ENCODE measurements around the gene RPS4Y1.
"Not testable (repeated sequence)": the region's sequence is repeated elsewhere in the genome, so short reads cannot be mapped to it uniquely, and the experiment has no call there.

Gene RPS4Y1

DNA sequence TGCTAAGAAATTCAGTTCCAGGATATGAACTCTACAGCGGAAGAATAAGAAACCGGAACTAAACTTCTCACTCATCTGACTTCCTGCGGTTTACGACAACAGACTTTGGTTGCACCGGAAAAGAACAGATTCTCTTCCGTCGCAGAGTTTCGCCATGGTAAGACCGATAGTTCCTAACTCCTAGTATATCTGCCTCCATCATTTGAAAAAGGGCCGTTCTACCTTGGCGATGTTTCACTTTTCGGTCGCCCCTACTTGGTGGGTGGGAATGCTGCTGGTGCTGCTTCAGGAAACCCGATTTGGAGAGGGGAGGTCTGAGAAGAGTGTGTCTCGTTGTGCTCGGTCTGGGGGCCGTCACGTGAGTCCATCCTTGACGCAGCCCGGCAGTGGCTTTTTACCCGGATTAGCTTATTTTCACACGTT, at the start of gene RPS4Y1:
RPS4Y1 (plus strand) TSS at position 132 of the 423 bp plus-strand sequence; CDS start at position 155, 23 bp downstream.
- peak; percentile 59 for DNase-seq (ENCODE audit: low read depth)

GRCh38 chrY:2796977-2797523, 44.4 kb upstream of the RPS4Y1 start:
- DNase-seq (ENCODE audit: low read depth): no peak

- no peak for DNase-seq (ENCODE audit: low read depth)
These were observed 43.4 kb upstream of the RPS4Y1 start for GRCh38 chrY:2797991-2798390.

DNA sequence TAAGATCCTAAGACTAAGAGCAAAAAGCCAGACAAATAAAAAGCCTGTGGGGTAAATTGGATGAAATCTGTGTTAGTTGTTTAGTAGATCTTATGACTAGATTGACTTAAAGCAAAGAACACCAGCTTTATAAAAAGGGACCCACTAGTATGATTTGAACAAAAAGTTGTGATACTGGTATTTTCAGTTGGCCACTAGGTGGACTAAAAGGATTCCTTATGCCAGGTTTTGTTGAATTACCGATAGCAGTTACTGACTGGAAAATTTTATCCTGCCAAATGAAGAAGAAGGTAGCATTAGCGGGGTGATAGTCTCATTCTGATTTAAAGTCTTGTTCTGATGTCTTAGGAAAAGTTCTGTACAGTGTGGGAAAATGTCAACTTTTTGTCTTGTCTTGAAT, 41.2 kb upstream of the RPS4Y1 start:
- DNase-seq (ENCODE audit: low read depth): peak; percentile 7

DNA sequence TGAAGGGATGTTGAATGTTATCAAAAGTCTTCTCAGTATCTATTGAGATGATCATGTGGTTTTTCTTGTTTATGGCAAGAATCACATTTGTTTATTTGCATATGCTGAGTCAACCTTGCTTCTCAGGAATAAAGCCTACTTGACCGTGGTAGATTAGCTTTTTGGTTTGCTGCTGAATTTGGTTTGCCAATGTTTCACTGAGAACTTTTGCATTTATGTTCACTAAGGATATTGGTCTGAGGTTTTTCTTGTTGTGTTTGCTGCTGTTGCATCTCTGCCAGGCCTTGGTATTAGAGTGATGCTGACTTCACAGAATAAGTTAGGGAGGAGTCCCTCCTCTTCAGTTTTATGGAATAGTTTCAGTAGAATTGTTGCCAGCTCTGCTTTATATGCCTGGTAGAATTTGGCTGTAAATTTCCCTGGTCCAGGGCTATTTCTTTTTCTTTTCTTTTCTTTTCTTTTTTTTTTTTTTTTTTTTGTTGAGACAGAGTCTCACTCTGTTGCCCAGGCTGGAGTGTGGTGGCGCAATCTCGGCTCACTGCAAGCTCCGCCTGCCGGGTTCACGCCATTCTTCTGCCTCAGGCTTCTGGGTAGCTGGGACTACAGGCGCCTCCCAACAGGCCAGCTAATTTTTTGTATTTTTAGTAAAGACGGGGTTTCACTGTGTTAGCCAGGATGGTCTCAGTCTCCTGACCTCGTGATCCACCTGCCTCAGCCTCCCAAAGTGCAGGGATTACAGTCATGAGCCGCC, 24.1 kb upstream of the RPS4Y1 start:
- not testable (repeated sequence) for DNase-seq (ENCODE audit: low read depth)

GRCh38 chrY:2824471-2824870, 16.9 kb upstream of the RPS4Y1 start:
- no peak for DNase-seq (ENCODE audit: low read depth)

GRCh38 chrY:2828497-2828896, 12.9 kb upstream of the RPS4Y1 start:
- DNase-seq (ENCODE audit: low read depth): no peak

DNA sequence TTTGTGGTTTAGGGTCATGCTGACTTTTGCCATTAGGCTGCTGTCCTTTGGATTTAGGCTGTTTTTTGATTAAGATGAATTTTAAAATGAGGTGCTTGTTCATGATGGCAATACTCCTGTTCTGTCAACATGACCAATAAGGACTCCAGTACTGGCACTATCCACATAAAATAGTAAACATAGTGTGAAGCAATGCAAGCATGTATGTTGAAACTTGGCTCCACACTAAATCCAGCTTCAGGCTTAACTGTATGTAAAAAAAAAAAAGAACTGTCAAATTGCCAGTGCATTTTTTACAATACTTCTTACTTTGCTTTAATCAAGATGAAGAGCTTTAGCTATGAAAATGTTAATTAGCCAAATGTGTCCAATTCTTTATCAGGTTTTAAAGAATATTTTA, 6.2 kb upstream of the RPS4Y1 start:
- no peak for DNase-seq (ENCODE audit: low read depth)

- DNase-seq (ENCODE audit: low read depth): no peak
These were observed 4.3 kb upstream of the RPS4Y1 start for GRCh38 chrY:2837078-2837477.

DNA sequence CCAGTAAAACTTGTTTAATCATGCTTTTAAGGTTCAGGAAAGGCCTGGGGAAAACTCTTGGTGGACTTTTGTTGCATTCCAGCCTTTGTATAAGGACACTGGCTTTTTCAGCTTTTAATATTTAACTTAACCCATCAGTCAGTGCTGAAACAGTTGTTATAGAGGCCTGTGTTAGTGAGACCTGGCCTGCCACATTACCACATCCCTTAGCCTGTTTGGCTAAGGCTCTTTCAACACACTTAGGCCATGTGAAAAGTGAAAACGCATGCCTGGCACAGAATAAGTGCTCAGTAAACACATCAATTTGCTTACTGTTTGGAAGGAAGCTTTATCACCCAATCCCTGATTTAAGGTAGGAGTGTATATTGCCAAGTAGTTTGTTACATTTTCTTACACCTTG, 3.5 kb upstream of the RPS4Y1 start:
- no peak for DNase-seq (ENCODE audit: low read depth)

GRCh38 chrY:2846791-2847190, 5.4 kb downstream of the RPS4Y1 start:
- DNase-seq (ENCODE audit: low read depth): no peak

GRCh38 chrY:2848384-2848783, 7.0 kb downstream of the RPS4Y1 start:
- DNase-seq (ENCODE audit: low read depth): no peak

DNA sequence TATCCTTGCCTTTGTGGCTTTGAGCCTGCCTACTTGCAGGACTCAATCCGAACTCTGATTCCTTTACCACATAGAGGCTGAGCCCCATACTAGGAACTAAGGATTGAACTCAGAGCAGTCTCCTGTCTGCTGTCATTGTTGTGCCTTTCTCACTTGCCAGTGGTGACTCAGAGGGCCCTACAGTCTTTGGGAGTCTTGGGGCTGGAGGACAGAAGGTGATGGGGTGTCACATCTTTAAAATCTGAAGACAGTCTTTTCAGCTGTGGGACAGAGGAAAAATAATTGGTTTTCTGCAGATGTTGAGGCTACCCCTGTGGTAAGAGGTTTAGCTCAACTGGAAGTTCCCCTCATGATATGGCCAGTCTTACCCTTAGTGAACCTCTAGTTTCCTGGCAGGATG, 8.0 kb downstream of the RPS4Y1 start:
- DNase-seq (ENCODE audit: low read depth): no peak

GRCh38 chrY:2854145-2854774, 12.9 kb downstream of the RPS4Y1 start:
- DNase-seq (ENCODE audit: low read depth): no peak

DNA sequence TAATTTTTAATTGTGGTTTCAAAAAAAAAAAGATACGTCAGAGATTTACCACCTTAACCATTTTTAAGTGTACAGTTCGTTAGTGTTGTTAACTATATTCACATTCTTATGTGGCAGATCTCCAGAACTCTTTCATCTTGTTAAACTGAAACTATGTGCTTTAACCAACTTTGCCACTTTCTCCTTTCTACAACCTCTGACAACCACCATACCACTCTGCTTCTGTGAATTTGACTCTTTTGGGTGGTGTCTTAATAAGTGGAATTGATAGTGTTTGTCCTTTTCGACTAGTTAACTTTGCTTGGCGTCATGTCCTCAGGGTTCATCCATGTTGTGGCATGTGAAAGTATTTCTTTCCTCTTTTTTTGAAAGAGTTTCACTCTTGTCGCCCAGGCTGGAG, 15.7 kb downstream of the RPS4Y1 start:
- DNase-seq (ENCODE audit: low read depth): no peak

- no peak for DNase-seq (ENCODE audit: low read depth)
These were observed 16.3 kb downstream of the RPS4Y1 start for GRCh38 chrY:2857686-2858085.

DNA sequence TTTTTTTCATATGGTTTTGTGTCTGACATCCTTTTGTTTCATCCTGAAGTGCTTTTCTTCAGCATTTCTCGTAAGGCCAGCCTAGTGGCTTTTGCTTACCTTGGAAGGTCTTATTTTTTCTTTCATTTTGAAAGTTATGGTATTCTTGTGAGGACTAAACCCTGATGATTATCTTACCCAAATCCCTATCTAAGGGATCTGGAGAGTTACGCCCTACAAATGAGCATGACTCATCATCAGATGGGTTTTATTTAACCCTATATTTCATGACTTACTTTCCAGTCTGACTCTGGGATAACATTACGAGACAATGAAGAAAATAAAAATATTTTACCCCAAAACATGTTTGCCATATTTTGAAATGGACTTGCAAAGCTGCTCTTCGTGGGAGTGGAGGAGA, 18.4 kb downstream of the RPS4Y1 start:
- DNase-seq (ENCODE audit: low read depth): no peak

- DNase-seq (ENCODE audit: low read depth): no peak
These were observed 19.1 kb downstream of the RPS4Y1 start for GRCh38 chrY:2860511-2860910.

GRCh38 chrY:2866581-2866980, 25.2 kb downstream of the RPS4Y1 start:
- DNase-seq (ENCODE audit: low read depth): no peak

DNA sequence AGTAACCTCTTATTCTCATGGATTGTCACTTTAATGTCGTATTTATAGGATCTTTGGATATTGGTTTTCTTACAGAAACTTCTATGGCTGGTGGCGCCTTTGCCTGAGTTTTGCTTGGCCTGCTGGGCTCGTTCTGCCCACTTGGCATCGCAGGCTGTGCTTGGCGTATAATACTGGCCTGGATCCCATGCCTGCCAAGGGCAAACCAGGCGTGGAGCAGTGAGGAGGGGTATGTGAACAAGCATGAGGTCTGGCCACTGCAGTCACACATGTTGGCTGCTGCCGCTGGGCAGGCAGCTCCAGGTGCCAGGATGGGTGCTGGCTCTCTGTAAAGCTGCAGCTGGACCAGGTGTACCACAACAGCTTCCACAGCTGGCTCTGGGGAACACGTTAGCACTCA, 26.1 kb downstream of the RPS4Y1 start:
- no peak for DNase-seq (ENCODE audit: low read depth)

DNA sequence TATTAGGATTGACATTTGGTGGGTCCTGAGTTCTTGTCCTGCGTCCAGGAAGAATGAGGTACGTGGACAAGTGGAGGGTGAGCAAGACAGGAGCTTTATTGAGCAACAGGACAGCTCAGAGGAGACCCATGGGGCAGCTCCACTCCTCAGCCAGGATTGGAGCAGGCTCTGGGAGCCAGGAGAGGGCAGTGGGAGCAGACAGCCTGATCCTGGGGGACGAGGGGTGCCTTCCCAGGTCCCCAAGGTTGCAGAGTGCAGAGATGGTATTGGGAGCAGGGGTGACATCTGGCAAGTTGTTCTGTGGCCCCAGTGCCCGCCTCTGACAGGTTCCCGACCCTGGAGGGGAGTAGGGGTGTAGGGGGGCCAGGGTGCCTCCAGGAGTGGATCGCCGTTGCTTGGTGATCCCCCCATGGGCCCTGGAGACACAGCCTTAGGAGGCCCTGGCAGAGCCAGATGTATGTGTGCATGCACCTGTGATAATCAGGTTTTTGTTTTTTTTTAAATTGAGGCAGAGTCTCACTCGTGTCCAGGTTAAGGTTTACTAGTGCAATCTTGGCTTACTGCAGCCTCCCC, 26.7 kb downstream of the RPS4Y1 start:
- no peak for DNase-seq (ENCODE audit: low read depth)

DNA sequence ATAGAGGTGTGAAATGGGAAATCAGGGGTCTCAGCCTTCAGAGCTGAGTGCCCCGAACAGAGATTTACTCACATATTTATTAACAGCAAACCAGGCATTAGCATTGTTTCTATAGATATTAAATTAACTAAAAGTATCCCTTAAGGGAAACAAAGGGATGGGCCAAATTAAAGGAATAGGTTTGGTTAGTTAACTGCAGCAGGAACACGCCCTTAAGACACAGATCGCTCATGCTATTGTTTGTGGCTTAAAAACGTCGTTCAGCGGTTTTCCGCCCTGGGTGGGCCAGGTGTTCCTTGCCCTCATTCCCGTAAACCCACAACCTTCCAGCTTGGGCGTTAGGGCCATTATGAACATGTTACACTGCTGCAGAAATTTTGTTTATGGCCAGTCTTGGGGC, 30.8 kb downstream of the RPS4Y1 start:
- DNase-seq (ENCODE audit: low read depth): not testable (repeated sequence)

GRCh38 chrY:2874211-2874610, 32.8 kb downstream of the RPS4Y1 start:
- no peak for DNase-seq (ENCODE audit: low read depth)

All from CMK (cell line).